Embryonic facial prominence (tissue), 1 donor: ENCODE results near the gene EPC2.
"Not testable (repeated sequence)": the region's sequence is repeated elsewhere in the genome, so short reads cannot be mapped to it uniquely, and the experiment has no call there.

Experiments
- DNase-seq: peaks from one replicate; pipeline ENCODE4 v3.0.0-alpha.2; 2016; ENCODE audit errors: extremely low spot score

The EPC2 gene

GRCh38 chr2:148721991-148722777 is 77.6 kb downstream of the EPC2 start:
- no peak for DNase-seq

GRCh38 chr2:148725564-148725963 is 81.0 kb downstream of the EPC2 start:
- no peak for DNase-seq

DNA sequence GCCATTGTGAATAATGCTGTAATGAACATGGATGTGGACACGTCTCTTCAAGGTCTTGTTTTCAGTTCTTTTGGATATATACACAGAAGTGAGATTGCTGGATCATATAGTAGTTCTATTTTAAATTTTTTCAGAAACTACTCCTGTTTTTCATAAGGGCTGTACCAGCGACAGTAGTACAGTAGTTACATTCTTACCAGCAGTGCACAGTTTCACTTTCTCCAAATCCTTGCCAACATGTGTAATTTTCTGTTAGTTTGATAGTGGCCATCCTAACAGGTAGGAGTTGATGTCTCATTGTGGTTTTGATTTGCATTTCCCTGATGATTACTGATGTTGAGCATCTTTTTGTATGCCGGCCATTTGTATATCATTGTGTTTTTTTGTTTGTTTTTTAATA is 81.7 kb downstream of the EPC2 start:
- DNase-seq = no peak

DNA sequence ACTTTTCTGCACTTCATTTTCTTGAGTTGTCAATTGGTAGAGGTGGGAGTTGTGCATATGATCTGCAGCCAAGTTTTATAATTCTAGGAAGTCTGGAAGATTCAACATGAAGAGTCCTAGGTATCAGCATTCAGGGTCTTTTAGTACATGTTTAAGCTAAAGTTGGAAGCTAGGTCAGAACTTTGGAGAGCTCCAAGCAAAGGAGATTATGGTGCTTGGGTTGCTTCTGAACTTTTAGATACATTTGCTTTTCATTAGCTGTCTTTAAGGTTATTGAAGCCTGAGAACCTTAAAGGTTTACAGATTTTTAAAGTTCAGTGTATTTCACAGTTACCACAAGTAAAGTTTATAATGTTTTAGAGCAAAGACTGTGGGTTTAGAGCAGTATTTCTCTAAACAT is 85.5 kb downstream of the EPC2 start:
- peak; percentile 23 for DNase-seq

DNA sequence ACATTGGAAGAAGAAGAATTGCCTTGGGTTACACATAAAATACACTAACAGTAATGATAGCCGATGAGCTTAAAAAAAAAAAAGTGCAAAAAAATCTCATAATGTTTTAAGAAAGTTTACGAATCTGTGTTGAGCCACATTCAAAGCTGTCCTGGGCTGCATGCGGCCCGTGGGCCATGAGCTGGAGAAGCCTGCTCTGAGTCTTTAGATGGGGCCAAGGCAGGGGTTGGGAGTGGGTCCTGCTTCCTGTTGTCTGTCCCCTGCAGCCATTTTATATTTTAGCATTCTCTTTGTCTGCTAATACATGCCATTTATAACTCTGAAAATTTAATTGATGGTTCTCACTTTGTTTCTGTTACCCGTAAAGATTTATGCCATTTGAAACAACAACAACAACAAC is 93.2 kb downstream of the EPC2 start:
- DNase-seq = no peak

DNA sequence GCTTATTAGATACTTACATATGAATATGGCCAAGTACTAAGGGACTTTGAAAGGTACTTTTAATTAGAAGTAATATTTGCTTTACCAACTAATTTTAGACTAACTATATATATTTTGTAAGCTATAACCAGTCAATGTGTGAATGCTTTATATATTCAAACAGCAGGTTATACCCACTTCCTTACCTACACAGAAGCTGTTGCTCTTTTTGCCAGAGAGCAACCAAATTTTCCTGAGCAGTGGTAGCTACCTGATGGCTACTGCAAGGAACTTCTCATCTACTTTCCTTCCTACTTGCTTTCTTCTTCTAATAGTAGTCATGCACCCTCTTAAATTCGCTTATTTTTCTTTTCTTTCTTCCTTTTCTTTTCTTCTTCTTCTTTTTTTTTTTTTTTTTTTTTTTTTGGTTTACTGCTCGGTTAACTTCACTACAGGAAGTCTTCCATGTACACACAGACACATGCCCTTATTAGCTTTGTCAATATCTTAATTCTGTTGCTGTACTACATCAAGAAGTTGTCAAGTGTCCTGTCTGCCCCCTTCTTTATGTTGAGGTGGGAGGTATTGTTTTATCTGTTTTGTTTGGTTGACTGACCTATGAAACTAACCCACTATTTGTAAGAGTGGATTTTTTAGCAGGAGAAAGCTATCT is 95.0 kb downstream of the EPC2 start:
- no peak for DNase-seq

DNA sequence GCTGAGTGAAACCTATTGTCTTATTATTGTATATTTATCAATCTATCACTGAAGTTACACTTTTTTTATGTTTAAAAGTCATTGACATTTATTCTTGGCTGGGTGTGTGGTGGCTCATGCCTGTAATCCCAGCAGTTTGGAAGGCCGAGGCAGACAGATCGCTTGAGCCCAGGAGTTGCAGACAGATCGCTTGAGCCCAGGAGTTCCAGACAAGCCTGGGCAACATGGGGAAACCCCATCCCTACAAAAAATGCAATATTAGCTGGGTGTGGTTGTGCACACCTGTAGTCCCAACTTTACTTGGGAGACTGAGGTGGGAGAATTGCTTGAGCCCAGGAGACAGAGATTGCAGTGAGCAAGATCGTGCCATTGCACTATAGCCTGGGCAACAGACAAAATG is 97.8 kb downstream of the EPC2 start:
- no peak for DNase-seq

DNA sequence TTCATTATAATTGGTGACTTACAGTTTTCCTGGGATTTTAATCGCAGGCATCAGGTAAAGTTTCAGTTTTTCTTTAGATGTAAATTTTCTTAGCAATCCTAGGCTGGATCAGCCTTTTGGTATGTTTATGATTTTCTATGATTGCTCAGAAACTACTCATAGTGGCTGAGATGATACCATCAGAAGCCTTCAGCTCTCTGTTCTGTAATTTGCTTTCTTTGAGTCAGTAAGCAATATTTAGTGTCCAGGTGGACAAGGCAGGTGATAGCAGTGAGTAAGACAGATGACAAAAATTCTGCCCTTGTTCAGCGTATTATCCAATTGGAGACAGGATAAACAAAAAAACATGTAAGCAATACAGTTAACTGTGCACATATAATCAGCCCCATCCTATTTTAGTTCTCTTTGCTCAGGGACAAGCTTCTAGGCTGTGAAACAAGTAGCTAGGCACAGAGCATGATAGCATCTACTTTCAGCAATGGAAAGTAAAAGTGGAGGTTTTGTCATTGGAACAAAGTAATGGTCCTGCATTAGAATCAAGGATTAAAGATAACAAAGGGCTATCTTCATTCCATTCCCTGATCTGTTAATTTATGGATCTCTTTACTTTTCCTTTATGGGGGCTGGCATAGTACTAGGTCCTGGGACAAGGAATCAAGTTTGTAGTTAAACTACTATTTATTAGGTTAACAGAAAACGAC is 100.8 kb downstream of the EPC2 start:
- no peak for DNase-seq

DNA sequence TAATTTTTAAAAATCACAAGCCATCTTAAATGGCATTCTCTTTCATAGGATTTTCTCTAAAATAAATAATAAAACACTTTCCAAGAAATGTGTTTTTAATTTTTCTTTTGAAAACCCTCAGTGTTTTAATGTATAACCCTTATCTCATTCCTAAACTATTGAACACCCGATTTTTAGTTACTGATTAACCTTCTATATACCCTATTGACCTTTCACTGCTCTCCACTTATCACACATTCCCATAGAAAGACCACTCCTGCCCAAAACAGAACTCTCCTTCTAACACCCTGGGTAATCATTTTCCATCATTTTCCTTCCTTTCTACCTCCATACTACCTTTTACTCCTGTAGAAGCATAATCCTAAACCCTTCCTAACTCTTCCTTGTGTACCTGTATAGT is 102.4 kb downstream of the EPC2 start:
- DNase-seq = no peak

GRCh38 chr2:148751907-148752306 is 107.4 kb downstream of the EPC2 start:
- no peak for DNase-seq

DNA sequence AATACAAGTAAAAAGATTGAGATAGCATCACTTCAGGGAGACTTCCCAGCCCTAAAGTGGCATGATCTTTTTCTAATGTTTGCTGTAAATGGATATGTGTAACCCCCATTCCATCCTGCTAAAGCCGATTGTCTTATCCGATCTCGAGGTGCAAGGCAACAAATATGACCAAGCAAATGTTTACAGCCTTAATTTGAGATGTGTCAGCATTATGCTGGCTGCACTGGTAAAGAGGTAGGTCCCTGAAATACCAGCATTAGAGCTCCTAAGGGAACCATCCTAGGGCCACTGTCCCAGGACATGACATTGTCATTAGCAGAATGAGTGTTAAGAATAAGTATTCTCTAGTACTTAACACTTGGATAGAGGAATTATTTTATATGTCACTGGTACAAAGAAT is 108.4 kb downstream of the EPC2 start:
- DNase-seq = no peak

GRCh38 chr2:148754864-148755263 is 110.3 kb downstream of the EPC2 start:
- no peak for DNase-seq

DNA sequence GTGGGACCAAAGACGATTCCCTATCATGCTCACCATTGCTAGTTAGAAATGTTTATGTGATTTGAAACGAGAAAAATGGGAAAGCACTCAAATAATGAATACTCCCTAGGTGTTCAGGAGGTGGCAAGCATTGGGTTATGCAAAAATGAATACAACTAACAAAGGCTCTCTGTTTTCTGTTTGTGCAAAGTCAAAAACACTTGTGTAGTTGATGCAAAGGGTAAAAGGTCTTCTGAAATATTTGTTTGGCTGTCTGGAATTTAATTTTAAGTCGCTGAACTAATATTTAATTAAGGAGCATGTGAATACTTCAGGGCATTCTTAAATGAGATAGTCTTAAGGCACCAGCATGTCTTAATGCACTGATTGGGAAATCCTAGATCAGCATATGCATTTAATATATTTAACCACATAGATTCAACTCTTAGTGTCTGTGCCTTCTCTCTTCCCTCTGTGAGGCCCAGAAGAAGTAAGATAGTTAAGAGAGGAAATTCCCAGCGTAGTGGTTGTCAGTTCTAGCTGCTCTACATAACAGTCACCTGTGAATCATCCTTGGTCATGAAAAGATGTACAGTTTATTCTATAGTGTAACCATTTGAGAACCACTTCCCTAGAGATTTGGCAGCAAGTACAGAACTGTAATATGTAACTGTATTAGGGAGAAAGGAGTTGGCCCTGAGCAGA is 111.9 kb downstream of the EPC2 start:
- no peak for DNase-seq

DNA sequence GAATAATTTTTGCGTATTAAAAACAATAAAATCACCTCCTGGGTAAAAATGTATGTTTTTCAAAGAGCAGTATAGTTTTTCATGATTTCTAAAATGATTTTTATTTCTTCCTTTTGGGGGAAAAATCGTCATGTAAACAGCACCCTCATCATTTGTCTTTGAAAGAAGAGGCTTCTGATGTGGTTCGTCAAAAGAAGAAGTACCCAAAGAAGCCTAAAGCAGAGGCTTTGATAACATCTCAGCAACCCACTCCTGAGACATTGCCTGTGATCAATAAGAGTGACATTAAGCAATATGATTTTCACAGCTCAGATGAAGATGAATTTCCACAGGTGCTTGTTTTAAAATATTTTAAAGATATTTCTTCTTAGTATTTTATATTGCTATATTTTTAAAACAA is 120.3 kb downstream of the EPC2 start:
- no peak for DNase-seq

GRCh38 chr2:148770047-148770446 is 125.5 kb downstream of the EPC2 start:
- no peak for DNase-seq

DNA sequence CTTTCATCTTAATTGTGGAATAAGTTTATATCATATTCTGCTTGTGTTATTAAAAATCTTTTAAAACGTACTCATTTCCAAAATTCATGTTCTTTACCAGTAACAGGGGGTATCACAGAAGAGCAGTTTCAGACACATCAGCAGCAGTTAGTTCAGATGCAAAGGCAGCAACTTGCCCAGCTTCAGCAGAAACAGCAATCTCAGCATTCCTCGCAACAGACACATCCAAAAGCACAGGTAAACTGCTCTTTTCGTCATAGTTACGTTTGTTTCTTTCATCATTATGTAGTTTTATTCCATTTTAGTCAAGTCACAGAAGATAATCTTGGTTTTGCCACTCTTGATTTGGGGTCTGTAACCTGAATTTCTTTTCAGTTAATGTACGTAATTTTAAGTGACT is 137.0 kb downstream of the EPC2 start:
- DNase-seq = no peak

- no peak for DNase-seq
Measured at GRCh38 chr2:148789059-148789458, 144.5 kb downstream of the EPC2 start.

- DNase-seq = not testable (repeated sequence)
Measured at GRCh38 chr2:148790172-148790571, 145.6 kb downstream of the EPC2 start.

- DNase-seq = no peak
Measured at GRCh38 chr2:148794558-148794957, 150.0 kb downstream of the EPC2 start.

GRCh38 chr2:148796735-148797512 is 152.4 kb downstream of the EPC2 start:
- DNase-seq = no peak

DNA sequence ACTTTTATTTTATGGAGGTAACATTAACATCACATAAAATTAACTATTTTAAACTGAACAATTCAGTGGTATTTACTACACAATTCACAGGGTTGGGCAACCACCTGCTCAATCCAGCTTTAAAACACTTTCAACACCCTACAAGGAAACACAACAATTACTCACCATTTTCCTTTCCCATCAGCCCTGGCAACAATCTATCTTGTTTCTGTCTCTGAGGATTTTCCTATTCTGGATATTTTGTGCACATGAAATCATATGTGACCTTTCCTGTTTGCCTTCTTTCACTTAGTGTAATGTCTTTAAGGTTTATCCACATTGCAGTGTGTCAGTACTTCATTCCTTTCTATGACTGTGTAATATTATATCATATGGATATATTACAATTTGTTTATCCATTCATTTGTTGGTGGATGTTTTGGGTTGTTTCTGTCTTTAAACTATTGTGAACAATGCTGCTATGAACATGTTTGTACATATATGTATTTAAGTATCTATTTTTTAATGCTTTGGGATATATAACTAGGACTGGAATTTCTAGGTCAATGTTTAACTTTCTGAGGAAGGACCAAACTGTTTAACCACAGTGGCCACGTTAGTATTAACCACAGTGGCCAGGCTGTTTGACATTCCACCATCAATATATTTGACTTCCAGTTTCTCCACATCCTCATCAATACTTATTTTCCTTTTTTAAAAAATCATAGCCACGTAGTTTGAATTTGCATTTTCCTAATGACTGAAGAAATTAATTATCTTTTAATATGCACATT is 158.1 kb downstream of the EPC2 start:
- DNase-seq = no peak
